A549 (cell line): ENCODE data around the gene ZNF77.

Source experiments
- CHD2 ChIP-seq: fragments of 150-350 bp; IDR thresholded peaks from 2 replicates; pipeline ENCODE4 v1.6.1; 2014; ENCODE audit warnings: low read length; ENCODE audit not compliant: partially characterized antibody
- ESRRA ChIP-seq: fragments of 150-350 bp; IDR thresholded peaks from 2 replicates; pipeline ENCODE4 v1.6.1; 2014; ENCODE audit warnings: mild to moderate bottlenecking, low read length, borderline replicate concordance
- HOXB13 ChIP-seq: fragments of 250-450 bp; sonication (Bioruptor Pico); IDR thresholded peaks from 2 replicates; pipeline ENCODE4 v1.5.0; 2020; ENCODE audit warnings: low read depth, mild to moderate bottlenecking, moderate library complexity
- JUN ChIP-seq, 2 experiments: fragments of >200 bp; sonication (Bioruptor Twin); formaldehyde crosslinking; IDR thresholded peaks; 2 replicates in 1 of 2; 3 replicates in 1 of 2; pipeline ENCODE4 v1.6.1; 2016 to 2017
- MAFK ChIP-seq: fragments of 450-650 bp; IDR thresholded peaks from 2 replicates; pipeline ENCODE4 v1.6.1; 2014; ENCODE audit not compliant: partially characterized antibody
- POLR2A ChIP-seq: IDR thresholded peaks from 2 replicates; pipeline ENCODE4 v1.6.1; 2012; ENCODE audit warnings: mild to moderate bottlenecking, low read length
- RAD21 ChIP-seq, 2 experiments: fragments of >200 bp in 1 of 2; sonication (Bioruptor Twin) in 1 of 2; formaldehyde crosslinking in 1 of 2; IDR thresholded peaks in 1 of 2; conservative IDR thresholded peaks in 1 of 2; 2 replicates in 1 of 2; 3 replicates in 1 of 2; pipeline ENCODE4 v1.6.1; 2012 to 2018; ENCODE audit warnings: inconsistent platforms in 1 of 2
- SREBF2 ChIP-seq: fragments of 450-650 bp; IDR thresholded peaks from 2 replicates; pipeline ENCODE4 v1.6.1; 2014; ENCODE audit warnings: mild to moderate bottlenecking, moderate library complexity
- ZFP36 ChIP-seq: fragments of 450-650 bp; IDR thresholded peaks from 2 replicates; pipeline ENCODE4 v1.6.1; 2014; ENCODE audit warnings: borderline replicate concordance; ENCODE audit not compliant: partially characterized antibody
- ZNF302 ChIP-seq: fragments of 250-450 bp; sonication (Bioruptor Pico); IDR thresholded peaks from 2 replicates; pipeline ENCODE4 v1.9.0; 2021; ENCODE audit warnings: inconsistent platforms, mild to moderate bottlenecking, moderate library complexity
- TF ChIP-seq, protein P1 (sequence below): fragments of >200 bp; sonication (Bioruptor Twin); formaldehyde crosslinking; IDR thresholded peaks from 3 replicates; pipeline ENCODE4 v1.5.1; 2016
- TF ChIP-seq, protein P2 (sequence below): IDR thresholded peaks from 2 replicates; pipeline ENCODE4 v1.6.1; 2012

DNA sequence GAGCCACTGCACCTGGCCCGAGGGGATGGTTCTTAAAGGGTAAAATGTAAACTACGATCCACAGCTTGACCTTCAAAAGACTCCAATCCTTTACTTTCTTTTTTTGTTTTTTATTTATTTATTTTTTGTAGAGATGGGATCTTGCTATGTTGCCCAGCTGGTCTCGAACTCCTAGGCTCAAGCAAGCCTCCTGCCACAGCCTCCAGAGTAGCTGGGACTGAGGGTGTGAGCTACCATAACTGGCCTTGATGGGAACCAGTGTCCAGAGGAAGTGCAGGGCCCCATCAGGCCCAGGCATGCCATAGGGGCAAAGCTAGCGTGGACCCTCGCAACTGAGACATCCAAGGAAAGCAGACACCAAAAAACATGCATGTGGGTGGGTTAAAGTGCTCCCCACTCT lies 18.4 kb upstream of the ZNF77 start:
- TF ChIP-seq HOXB13 (no peak), ESRRA (no peak), ZFP36 (no peak), SREBF2 (no peak), CHD2 (no peak), POLR2A (no peak), JUN (IDR thresholded peaks at IDR 0.05) (no peak), RAD21 (conservative IDR thresholded peaks at IDR 0.05 in 1 of 2, IDR thresholded peaks at IDR 0.05 in 1 of 2) (no peak), MAFK (no peak), ZNF302 (CRISPR knock-in tag) (no peak)
- TF ChIP-seq, protein P1, sequence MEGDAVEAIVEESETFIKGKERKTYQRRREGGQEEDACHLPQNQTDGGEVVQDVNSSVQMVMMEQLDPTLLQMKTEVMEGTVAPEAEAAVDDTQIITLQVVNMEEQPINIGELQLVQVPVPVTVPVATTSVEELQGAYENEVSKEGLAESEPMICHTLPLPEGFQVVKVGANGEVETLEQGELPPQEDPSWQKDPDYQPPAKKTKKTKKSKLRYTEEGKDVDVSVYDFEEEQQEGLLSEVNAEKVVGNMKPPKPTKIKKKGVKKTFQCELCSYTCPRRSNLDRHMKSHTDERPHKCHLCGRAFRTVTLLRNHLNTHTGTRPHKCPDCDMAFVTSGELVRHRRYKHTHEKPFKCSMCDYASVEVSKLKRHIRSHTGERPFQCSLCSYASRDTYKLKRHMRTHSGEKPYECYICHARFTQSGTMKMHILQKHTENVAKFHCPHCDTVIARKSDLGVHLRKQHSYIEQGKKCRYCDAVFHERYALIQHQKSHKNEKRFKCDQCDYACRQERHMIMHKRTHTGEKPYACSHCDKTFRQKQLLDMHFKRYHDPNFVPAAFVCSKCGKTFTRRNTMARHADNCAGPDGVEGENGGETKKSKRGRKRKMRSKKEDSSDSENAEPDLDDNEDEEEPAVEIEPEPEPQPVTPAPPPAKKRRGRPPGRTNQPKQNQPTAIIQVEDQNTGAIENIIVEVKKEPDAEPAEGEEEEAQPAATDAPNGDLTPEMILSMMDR, result no peak
- TF ChIP-seq, protein P2, sequence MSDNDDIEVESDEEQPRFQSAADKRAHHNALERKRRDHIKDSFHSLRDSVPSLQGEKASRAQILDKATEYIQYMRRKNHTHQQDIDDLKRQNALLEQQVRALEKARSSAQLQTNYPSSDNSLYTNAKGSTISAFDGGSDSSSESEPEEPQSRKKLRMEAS, result no peak
